GM19240 (cell line): ENCODE measurements around the gene CD96.

Experiments
- DNase-seq: peaks from one replicate; pipeline ENCODE4 v3.0.0; 2011; ENCODE audit warnings: low spot score; ENCODE audit not compliant: insufficient read length

CD96 gene

GRCh38 chr3:111593666-111594065, 51.7 kb downstream of the CD96 start:
- DNase-seq: no peak

- no peak for DNase-seq
These were observed 52.2 kb downstream of the CD96 start for GRCh38 chr3:111594205-111594604.

GRCh38 chr3:111594781-111595180, 52.8 kb downstream of the CD96 start:
- no peak for DNase-seq

GRCh38 chr3:111595232-111595631, 53.2 kb downstream of the CD96 start, which contains the start of gene ZBED2:
ZBED2 (minus strand) TSS chr3:111595346; CDS start chr3:111594201, 1,145 bp downstream.
- DNase-seq: no peak

GRCh38 chr3:111596328-111596727, 54.3 kb downstream of the CD96 start:
- no peak for DNase-seq

- no peak for DNase-seq
These were observed 56.1 kb downstream of the CD96 start for GRCh38 chr3:111598139-111598538.

- no peak for DNase-seq
These were observed 56.6 kb downstream of the CD96 start for GRCh38 chr3:111598552-111598951.

- DNase-seq: no peak
These were observed 59.8 kb downstream of the CD96 start for GRCh38 chr3:111601810-111602209.

- DNase-seq: no peak
These were observed 61.7 kb downstream of the CD96 start for GRCh38 chr3:111603679-111604078.

- no peak for DNase-seq
These were observed 62.1 kb downstream of the CD96 start for GRCh38 chr3:111604119-111604518.

GRCh38 chr3:111605018-111605417, 63.0 kb downstream of the CD96 start:
- DNase-seq: no peak

- no peak for DNase-seq
These were observed 63.5 kb downstream of the CD96 start for GRCh38 chr3:111605493-111605892.

GRCh38 chr3:111607240-111607920, 65.4 kb downstream of the CD96 start:
- DNase-seq: no peak

GRCh38 chr3:111608383-111608782, 66.4 kb downstream of the CD96 start:
- DNase-seq: no peak

GRCh38 chr3:111609700-111610099, 67.7 kb downstream of the CD96 start:
- no peak for DNase-seq

GRCh38 chr3:111610189-111610588, 68.2 kb downstream of the CD96 start:
- no peak for DNase-seq

GRCh38 chr3:111610612-111611054, 68.6 kb downstream of the CD96 start:
- DNase-seq: no peak

GRCh38 chr3:111613294-111613693, 71.3 kb downstream of the CD96 start:
- DNase-seq: no peak

GRCh38 chr3:111615880-111616279, 73.9 kb downstream of the CD96 start:
- DNase-seq: no peak

GRCh38 chr3:111616417-111617105, 74.6 kb downstream of the CD96 start:
- DNase-seq: no peak

GRCh38 chr3:111617406-111617805, 75.4 kb downstream of the CD96 start:
- no peak for DNase-seq

GRCh38 chr3:111617912-111618601, 76.1 kb downstream of the CD96 start:
- DNase-seq: no peak
